OCI-LY3 (cell line): ENCODE results near the gene NUFIP1.

ENCODE experiments used
- H2AFZ ChIP-seq: fragments of 200-600, 300-600 bp; shearing (Covaris generic); 2 replicates; pipeline ENCODE4 v1.6.0; 2014; ENCODE audit warnings: antibody characterized with exemption, low read depth, low read length
- H3K27ac ChIP-seq: fragments of 200-600, 300-600 bp; sonication (generic); 2 replicates; pipeline ENCODE4 v1.5.1; 2014; ENCODE audit warnings: mild to moderate bottlenecking, low read length, moderate library complexity, mixed read lengths
- H3K27me3 ChIP-seq: fragments of 200-600, 300-600 bp; sonication (generic); 2 replicates; pipeline ENCODE4 v1.6.1; 2014; ENCODE audit warnings: low read depth, low read length, mixed read lengths
- H3K36me3 ChIP-seq: fragments of 200-600, 300-600 bp; sonication (generic); replicated peaks from 2 replicates; pipeline ENCODE3; 2014; ENCODE audit warnings: low read depth, low read length, mixed read lengths
- H3K4me1 ChIP-seq: fragments of 300-600, 200-600 bp; sonication (generic); 2 replicates; pipeline ENCODE4 v1.6.1; 2014; ENCODE audit warnings: low read length, mixed read lengths
- H3K4me2 ChIP-seq: fragments of 200-600, 300-600 bp; sonication (generic); 2 replicates; pipeline ENCODE4 v1.6.1; 2014; ENCODE audit warnings: low read length, mixed read lengths
- H3K4me3 ChIP-seq: fragments of 300-600, 200-600 bp; sonication (generic); 2 replicates; pipeline ENCODE4 v1.5.1; 2014; ENCODE audit warnings: antibody characterized with exemption, mild to moderate bottlenecking, low read length, moderate library complexity
- H3K79me2 ChIP-seq: fragments of 300-600, 200-600 bp; shearing (Covaris generic); 2 replicates; pipeline ENCODE4 v1.6.1; 2014; ENCODE audit warnings: mild to moderate bottlenecking, low read length, mixed read lengths
- H3K9ac ChIP-seq: fragments of 300-600, 200-600 bp; shearing (Covaris generic); 2 replicates; pipeline ENCODE4 v1.6.0; 2014; ENCODE audit warnings: mild to moderate bottlenecking, low read length, moderate library complexity
- H3K9me3 ChIP-seq: fragments of 200-600, 300-600 bp; shearing (Covaris generic); 2 replicates; pipeline ENCODE4 v1.6.1; 2014; ENCODE audit warnings: low read length, mixed read lengths; ENCODE audit not compliant: insufficient read depth
- H4K20me1 ChIP-seq: fragments of 200-600, 300-600 bp; sonication (generic); 2 replicates; pipeline ENCODE4 v1.6.1; 2016; ENCODE audit warnings: low read length, mixed read lengths; ENCODE audit not compliant: insufficient read depth
- EZH2phosphoT487 ChIP-seq: fragments of 200-600 bp; shearing (Covaris generic); IDR thresholded peaks from 2 replicates; pipeline ENCODE4 v1.6.1; 2018; ENCODE audit warnings: antibody characterized with exemption, mixed run types, low read depth
- TF ChIP-seq, protein P1 (sequence below): fragments of 200-600, 300-600 bp; sonication (generic); IDR thresholded peaks from 2 replicates; pipeline ENCODE4 v1.5.1; 2014; ENCODE audit warnings: antibody characterized with exemption, low read length, low read depth

NUFIP1 gene

DNA sequence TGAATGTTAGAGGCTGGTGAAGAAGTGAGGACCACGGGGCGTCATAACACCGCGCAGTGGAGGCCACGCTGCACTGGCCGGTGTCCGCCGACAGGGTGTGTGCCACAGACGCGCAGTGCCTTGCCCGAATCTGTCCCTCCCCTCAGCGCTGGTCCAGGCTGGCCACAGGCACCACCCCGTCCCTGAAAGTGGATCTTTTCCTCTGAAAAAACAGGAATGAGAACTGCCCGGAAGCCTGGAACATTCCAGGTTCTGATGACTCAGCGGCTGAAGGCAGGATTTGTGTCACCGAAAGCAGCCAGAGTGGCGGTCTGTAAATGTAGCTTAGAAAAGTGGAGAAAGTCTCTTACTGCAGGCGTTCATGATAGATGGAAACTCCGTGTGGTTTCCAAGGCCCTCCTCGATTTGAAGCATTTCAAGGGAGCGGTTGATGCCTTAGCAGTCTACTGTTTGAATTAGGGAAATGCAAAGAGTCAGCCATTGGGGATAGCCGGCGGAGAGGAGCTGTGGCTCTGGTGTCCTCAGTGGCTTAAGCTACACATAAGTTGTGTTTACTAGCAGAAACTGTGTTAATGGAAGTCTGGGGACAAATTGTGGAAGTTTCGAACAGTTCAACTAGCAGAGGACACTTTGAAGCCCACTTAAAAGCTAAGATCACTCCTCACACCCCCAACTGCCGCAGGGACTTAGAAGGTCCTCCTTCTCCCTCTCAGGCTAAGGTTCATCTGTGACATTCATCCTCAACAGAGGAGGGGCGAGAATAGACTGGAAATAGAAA lies 70.8 kb downstream of the NUFIP1 start:
- H3K4me2 ChIP-seq, result peak overlapping the region; percentile 78
- H3K4me1 ChIP-seq, result peaks cover 5% of the 10 kb centered on the region
- no peaks in the 10 kb centered on the region for H4K20me1 ChIP-seq
- TF ChIP-seq EZH2phosphoT487, result no peak
- TF ChIP-seq, protein P1, sequence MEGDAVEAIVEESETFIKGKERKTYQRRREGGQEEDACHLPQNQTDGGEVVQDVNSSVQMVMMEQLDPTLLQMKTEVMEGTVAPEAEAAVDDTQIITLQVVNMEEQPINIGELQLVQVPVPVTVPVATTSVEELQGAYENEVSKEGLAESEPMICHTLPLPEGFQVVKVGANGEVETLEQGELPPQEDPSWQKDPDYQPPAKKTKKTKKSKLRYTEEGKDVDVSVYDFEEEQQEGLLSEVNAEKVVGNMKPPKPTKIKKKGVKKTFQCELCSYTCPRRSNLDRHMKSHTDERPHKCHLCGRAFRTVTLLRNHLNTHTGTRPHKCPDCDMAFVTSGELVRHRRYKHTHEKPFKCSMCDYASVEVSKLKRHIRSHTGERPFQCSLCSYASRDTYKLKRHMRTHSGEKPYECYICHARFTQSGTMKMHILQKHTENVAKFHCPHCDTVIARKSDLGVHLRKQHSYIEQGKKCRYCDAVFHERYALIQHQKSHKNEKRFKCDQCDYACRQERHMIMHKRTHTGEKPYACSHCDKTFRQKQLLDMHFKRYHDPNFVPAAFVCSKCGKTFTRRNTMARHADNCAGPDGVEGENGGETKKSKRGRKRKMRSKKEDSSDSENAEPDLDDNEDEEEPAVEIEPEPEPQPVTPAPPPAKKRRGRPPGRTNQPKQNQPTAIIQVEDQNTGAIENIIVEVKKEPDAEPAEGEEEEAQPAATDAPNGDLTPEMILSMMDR, result peak; percentile 73
- H3K79me2 ChIP-seq, result no peaks in the 10 kb centered on the region
- H3K27ac ChIP-seq, result peak overlapping the region; percentile 89
- H3K9ac ChIP-seq, result peak overlapping the region; percentile 90
- no peaks in the 10 kb centered on the region for H3K27me3 ChIP-seq
- no peaks in the 10 kb centered on the region for H3K9me3 ChIP-seq
- H3K4me3 ChIP-seq, result peak overlapping the region; percentile 86
- H2AFZ ChIP-seq, result peak overlapping the region; percentile 99
- H3K36me3 ChIP-seq, result no peaks in the 10 kb centered on the region

DNA sequence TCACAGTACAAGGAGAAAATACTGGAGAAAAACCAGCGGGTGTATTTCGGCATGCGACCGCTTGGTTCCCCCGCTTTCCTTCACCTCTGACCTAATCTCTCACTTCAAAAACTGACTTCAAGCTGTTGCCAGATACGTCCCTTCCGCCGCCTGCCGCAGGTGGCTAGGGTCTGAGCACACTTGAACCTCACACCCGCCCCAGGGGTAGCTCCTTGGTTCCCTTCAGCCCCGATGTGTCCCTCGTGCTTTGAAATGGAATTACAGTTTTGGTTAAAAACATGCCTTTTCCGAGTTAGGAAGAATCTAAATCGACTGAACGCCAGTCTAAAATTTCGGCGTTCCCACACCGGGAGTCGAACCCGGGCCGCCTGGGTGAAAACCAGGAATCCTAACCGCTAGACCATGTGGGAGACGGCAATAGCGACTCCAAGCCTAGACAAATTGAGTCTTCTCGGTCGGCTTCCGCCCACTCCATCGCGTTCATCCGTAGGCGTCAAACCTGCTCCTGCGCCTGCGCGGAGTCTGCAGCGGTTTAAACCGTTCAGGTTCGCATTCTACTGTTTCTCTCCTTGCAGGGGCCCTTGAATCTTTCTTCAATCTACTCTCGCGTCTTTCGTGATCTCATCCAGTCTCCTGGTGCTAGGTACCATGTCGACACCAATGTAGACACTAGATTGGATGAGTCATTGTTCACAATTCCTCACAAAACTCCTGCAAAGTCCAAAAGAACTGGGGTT lies 71.5 kb downstream of the NUFIP1 start:
- no peaks in the 10 kb centered on the region for H3K9me3 ChIP-seq
- peak overlapping the region; percentile 86 for H3K4me3 ChIP-seq
- peak overlapping the region; percentile 89 for H3K27ac ChIP-seq
- H3K36me3 ChIP-seq, result no peaks in the 10 kb centered on the region
- no peaks in the 10 kb centered on the region for H4K20me1 ChIP-seq
- peaks cover 5% of the 10 kb centered on the region for H3K4me1 ChIP-seq
- H3K4me2 ChIP-seq, result peak overlapping the region; percentile 91
- no peaks in the 10 kb centered on the region for H3K79me2 ChIP-seq
- peak overlapping the region; percentile 90 for H3K9ac ChIP-seq
- H2AFZ ChIP-seq, result peak overlapping the region; percentile 99
- no peak for TF ChIP-seq EZH2phosphoT487
- TF ChIP-seq, protein P1, result peak; percentile 33; the same call in 1 of the 2 replicates
- no peaks in the 10 kb centered on the region for H3K27me3 ChIP-seq

DNA sequence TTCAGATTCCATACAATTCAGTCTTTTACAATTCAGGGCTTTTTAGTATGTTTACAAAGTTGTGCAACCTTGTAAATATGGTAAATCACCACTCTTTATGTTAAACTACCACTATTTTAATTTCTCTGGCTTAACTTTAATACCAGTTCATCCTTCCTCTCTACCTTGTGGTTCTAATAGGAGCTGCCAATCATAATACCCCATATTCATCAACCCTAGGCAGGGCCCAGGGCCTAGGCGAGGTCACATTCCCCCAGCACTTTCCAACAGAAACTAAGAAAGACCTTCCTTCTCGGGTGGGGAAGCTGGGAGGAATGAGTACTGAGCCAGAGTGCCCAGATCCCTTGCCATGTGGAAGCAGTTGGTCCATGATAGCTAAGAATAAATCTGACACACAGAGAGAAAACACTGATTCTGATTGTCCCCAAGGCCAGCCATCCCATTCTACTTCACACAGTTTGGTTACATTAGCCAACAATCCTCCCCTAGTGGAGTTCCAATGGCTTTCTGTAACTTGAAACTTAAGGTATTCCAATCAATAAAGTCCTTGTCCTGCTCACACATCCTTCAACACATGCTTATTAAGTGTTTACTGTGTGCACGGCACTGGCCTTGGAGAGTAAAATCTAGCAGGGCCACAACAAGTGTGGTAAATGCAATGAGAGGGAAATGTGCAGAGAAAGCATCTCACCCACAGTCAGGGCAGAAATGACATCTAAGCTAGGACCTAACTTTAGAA lies 76.8 kb downstream of the NUFIP1 start:
- Histone ChIP-seq H3K4me2 (no peak overlapping the region), H3K79me2 (no peaks in the 10 kb centered on the region), H2AFZ (no peak overlapping the region), H3K9ac (no peak overlapping the region), H3K4me1 (no peaks in the 10 kb centered on the region), H3K27me3 (no peaks in the 10 kb centered on the region), H3K4me3 (no peak overlapping the region), H3K27ac (no peak overlapping the region), H4K20me1 (no peaks in the 10 kb centered on the region), H3K9me3 (peaks cover 14% of the 10 kb centered on the region; the same call in 1 of the 2 replicates), H3K36me3 (peaks cover 2% of the 10 kb centered on the region)
- TF ChIP-seq, protein P1, result no peak
- TF ChIP-seq EZH2phosphoT487, result no peak

DNA sequence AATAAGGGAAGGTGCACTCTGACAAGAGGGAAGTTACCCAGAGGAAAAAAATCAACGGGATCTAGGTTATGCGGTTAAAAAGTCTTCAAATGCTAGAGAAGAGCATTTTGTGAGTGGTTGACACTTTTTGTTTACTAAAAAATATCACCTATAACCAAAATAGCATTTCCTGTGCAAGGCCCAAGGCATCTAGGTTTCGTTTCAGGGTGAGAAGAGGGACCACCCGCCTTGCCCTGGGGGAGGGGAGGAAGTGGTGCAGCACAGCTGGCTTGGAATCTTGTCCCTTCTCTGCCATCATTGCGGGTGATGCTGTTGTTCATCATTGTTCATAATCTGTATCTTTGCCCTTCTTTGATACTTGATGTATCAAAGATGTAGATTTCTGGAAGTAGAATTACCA lies 80.6 kb downstream of the NUFIP1 start:
- Histone ChIP-seq H3K27ac (no peak overlapping the region), H2AFZ (no peak overlapping the region), H3K36me3 (peaks cover 2% of the 10 kb centered on the region), H4K20me1 (no peaks in the 10 kb centered on the region), H3K4me2 (no peak overlapping the region), H3K9ac (no peak overlapping the region), H3K27me3 (peaks cover 11% of the 10 kb centered on the region), H3K4me3 (no peak overlapping the region), H3K79me2 (no peaks in the 10 kb centered on the region), H3K9me3 (peaks cover 14% of the 10 kb centered on the region; the same call in 1 of the 2 replicates), H3K4me1 (no peaks in the 10 kb centered on the region)
- TF ChIP-seq, protein P1, result no peak
- no peak for TF ChIP-seq EZH2phosphoT487
